Non-pigmented ciliary epithelial cell (primary cell): ENCODE results near the gene RNF213.
"Not testable (repeated sequence)": the region's sequence is repeated elsewhere in the genome, so short reads cannot be mapped to it uniquely, and the experiment has no call there.

Source experiments
- DNase-seq: peaks from one replicate; pipeline ENCODE4 v3.0.0-alpha.2; 2010; ENCODE audit warnings: low read depth

The RNF213 gene

GRCh38 chr17:80394629-80395216 is 134.1 kb downstream of the RNF213 start:
- DNase-seq, result no peak

DNA sequence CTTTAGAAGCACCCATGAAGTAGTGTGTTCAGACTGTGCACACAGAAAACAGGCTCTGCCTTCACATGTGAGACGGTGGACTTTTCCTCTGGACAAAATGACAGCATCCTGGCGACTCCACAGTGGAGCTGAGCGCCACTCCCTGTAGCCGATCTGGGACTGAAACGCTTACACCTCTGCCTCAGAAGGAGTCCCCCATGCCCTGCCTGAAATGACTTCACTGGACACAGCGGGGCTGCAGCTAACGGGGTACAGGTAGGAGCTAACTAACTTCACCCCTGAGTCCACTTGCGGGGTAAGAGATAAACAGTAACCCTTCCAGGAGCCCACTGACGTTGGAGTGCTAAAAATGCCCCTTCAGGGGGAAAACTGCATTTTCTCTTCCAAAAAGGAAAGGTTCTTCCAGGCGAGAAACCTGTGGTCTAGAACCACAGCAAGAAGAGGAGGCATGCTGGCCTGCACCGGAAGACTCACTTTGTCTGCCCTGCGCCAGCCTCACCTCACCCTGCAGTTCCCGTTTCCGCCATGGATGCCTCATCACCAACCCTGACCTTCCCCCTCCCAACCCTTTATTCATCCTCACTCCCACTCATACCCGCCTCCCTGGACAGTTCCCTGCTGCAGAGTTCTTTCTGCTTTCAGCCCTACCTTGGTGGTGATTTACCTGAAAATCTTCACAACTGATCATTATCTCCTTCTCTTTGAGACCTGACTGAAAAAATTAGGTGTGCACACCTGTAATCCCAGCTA is 134.9 kb downstream of the RNF213 start:
- no peak for DNase-seq

DNA sequence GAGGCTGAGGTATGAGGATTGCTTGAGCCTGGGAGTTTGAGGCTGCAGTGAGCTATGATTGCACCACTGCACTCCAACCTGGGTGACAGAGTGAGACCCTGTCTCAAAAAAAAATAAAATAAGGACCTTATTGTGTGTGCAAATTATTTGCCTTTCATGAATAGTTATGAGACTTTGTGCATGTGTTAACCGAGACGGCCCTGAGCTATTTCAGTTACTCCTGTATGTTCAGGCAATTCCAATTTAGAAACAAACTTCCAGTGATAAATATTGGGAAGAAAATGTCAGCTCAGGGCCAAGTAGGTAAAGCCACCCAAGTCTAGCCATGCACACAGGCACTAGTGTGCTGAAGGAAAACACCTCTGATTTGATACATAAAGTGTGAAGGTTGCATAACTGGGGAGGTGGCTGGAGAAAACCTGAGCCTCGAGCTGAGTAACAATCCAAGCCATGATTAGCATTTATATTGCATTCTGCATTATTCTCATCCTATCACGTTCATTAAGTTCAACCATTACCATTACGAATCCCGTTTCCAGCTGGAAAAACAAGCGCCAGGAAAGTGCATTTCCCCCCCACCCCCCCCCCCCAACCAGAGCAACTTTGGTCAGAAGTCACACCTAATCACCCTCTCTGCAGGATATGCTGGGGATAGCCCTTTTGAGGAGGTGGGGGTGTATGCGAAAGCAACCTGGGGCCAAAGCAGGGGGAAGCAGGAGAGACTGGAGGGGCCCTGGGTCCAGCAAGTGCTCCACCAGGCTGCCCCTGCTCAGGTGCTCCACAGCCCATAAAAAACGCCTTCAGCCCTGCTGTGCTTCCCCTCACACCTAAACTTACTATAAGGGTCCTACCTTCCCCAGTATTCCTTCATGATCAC is 135.7 kb downstream of the RNF213 start:
- DNase-seq, result no peak

GRCh38 chr17:80397034-80397387 is 136.4 kb downstream of the RNF213 start:
- no peak for DNase-seq

DNA sequence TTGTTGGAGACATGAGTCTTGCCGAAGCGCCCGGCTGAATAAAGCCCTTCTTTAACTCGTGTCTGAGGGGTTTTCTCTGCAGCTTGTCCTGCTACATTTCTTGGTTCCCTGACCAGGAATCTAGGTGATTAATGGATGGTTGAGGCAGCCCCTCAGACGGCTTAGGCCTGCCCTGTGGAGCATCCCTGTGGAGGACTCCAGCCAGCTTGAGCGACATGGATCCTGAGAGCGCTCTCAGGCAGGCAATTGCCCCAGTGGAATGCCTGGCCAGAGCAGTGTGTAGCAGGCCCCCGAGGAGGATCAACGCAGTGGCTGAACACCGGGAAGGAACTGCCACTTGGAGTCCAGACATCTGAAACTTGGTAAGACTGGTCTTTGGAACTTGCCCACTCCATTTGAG is 137.0 kb downstream of the RNF213 start:
- no peak for DNase-seq

DNA sequence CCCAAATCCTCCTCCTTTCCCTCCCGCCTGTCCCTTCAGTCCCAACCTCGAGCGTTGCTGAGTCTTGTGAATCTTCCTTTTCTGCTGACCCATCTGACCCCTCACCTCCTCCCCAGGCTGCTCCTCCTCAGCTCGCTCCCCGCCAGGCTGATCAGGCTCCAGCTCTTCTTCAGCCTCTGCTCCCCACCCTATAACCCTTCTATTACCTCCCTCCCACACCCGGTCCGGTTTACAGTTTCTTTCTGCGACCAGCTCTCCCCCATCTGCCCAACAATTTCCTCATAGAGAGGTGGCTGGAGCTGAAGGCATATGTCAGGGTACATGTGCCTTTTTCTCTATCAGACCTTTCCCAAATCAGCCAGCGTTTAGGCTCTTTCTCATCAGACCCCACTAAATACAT is 140.4 kb downstream of the RNF213 start:
- DNase-seq, result not testable (repeated sequence)

DNA sequence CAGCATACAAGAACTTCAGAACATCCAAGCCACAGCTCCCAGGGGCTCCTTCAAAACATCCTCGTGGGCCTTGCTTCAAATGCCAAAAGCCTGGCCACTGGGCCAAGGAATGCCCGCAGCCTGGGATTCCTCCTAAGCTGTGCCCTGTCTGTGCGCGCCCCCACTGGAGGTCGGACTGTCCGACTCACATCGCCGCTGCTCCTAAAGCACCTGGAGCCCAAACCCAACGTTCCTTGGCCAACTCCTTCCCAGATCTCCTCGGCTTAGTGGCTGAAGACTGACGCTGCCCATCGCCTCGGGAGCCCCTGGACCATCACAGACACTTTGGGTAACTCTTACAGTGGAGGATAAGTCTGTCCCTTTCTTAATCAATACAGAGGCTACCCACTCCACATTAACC is 141.4 kb downstream of the RNF213 start:
- DNase-seq, result not testable (repeated sequence)

DNA sequence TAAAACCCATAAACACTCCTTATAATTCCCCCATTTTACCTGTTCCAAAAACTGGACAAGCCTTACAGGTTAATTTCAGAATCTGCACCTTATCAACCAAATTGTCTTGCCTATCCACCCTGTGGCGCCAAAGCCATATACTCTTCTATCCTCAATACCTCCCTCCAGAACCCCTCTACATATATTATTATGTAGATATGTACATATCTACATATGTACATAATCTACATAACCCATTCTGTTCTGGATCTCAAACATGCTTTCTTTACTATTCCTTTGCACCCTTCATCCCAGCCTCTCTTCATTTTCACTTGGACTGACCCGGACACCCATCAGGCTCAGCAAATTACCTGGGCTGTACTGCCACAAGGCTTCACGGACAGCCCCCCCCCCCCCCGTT is 142.3 kb downstream of the RNF213 start:
- no peak for DNase-seq

- DNase-seq, result no peak
Observed at GRCh38 chr17:80406146-80406545, 145.5 kb downstream of the RNF213 start.

DNA sequence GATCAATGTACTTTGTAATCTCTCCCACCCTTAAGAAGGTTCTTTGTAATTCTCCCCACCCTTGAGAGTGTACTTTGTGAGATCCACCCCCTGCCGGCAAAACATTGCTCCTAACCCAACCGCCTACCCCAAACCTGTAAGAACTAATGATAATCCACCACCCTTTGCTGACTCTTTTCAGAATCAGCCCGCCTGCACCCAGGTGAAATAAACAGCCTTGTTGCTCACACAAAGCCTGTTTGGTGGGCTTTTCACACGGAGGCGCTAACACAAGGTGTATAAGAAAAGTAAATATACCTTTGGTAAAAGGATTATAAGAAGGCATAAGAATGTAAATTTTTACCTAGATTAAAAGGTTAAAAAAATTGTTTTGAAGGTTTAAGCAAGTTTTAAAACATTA is 147.3 kb downstream of the RNF213 start:
- not testable (repeated sequence) for DNase-seq

- no peak for DNase-seq
Observed at GRCh38 chr17:80408872-80409271, 148.2 kb downstream of the RNF213 start.

DNA sequence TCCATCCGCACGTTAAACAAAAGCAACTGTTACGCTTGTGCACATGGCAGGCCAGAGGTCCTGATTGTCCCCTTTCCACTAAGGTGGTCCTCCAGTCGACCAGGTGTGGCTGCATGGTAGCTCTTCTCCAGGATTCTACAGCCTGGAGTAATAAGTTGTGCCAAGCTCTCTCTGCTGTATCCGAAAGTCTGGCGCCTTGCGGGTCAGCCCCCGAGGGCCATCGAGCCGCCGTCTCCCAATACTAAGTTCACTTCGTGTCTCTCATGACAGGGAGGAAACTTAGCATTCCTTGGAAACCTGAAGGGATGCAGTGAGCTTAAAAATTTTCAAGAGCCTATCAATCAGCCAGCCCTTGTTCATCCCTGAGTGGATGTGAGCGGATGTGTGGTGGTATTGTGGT is 149.0 kb downstream of the RNF213 start:
- no peak for DNase-seq

DNA sequence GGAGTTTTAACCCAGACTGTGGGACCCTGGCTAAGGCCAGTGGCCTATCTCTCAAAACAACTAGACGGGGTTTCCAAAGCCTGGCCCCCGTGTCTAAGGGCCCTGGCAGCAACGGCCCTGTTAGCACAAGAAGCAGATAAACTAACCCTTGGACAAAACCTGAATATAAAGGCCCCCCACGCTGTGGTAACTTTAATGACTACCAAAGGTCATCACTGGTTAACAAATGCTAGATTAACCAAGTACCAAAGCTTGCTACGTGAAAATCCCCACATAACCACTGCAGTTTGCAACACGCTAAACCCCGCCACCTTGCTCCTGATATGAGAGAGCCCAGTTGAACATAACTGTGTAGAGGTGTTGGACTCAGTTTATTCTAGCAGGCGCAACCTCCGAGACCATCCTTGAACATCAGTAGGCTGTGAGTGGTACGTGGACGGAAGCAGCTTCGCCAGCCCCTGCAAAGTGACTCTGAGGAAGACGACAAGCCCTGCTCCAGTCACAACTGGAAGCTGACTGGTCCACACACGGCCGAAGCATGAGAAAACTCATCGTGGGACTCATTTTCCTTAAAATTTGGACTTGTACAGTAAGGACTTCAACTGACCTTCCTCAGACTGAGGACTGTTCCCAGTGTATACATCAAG is 149.9 kb downstream of the RNF213 start:
- not testable (repeated sequence) for DNase-seq

DNA sequence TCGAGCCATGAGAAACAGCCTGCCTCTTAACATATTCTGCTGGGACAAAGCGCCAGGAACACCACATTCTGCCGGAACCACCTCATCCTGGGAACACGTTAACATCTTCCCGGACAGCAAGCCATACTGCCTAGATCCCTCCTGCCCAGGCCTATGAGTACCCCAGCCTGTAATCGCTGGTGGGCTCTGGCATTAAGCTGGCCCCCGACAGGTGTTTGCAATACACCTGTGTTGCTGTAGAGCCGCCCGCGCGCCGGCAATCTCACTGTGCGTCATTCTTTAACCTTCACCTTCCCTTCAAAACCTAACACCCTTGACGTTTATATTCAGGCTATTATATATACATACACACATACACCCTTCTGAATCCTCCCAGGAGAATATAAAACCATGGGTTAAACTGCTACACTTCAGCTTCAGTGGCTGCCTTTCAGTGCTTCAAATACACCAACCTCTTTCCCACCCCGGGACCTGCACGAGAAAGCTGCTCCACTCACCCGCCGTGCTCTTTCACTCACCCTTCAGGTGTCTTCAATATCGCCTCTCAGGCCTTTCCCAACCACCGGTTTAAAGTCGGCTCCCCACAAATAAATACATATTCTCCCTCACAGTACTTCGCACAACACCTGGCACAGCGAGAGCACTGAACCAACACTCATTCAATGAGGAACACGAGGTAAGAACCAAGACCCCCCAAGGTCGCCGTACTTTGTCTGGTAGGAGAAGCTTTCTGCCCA is 153.3 kb downstream of the RNF213 start:
- no peak for DNase-seq

- DNase-seq, result no peak
Observed at GRCh38 chr17:80414508-80414802, 153.8 kb downstream of the RNF213 start.

DNA sequence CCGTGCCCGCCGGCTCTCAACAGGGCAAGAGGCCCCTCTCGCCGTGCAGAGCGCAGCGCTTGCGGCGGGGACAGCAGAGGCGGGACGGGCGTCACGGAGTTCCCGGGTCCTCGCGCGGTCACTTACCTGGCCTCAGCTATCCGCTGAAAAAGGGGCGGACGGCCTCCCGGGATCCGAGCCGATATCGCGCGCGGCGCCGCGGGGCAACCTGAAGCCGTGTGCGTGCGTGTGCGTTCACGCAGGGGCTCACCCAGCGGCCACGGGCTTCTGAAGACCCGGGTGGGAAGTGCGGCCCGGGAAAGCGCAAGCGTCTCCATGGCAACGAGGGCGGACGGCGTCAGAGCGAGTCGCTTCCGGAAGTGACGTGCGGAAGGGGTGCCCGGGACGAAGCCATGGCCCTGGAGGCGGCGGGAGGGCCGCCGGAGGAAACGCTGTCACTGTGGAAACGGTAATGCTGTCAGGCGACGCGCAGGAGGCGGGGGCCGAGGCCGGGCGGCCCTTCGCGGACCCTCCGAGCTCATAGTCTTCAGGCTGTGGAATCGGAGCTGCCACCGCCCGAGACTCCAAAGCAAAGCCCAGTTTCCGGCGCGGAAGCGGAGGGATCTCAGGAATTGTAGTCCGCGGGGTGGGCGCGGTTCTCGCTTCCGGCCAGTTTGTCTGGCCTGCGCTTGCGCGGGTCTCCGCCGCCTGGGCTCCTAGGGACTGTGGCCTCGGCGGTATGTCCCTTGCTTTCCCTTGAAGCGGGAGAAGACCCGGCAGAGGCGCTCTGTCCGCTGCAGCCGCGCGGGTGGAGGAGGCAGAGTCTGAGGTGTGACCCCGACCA is 154.4 kb downstream of the RNF213 start, which contains the start of gene ENDOV:
Gene ENDOV (plus strand): TSS at position 365 of the 823 bp plus-strand sequence. CDS start 28 bp downstream, at position 393.
- DNase-seq, result peak; percentile 60

DNA sequence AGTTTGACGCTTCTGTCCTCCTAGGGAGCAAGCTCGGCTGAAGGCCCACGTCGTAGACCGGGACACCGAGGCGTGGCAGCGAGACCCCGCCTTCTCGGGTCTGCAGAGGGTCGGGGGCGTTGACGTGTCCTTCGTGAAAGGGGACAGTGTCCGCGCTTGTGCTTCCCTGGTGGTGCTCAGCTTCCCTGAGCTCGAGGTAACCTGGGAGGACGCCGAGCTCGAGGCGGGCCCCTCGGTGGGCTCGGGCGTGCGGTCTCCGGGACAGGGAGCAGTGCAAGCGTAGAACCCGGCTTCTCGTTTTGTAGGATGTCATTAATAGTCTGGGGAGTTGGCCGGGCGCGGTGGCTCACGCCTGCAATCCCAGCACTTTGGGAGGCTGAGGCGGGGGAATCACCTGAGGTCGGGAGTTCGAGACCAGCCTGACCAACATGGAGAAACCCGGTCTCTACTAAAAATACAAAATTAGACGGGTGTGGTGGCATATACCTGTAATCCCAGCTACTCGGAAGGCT is 155.0 kb downstream of the RNF213 start:
- DNase-seq, result no peak

GRCh38 chr17:80416260-80416939 is 155.7 kb downstream of the RNF213 start:
- no peak for DNase-seq

GRCh38 chr17:80416940-80417293 is 156.3 kb downstream of the RNF213 start:
- DNase-seq, result no peak

GRCh38 chr17:80418589-80418988 is 157.9 kb downstream of the RNF213 start:
- no peak for DNase-seq
